H1 (cell line): ENCODE measurements around the gene C1QA. TPM values are rescaled to one million over a fixed set of nuclear protein-coding genes. Genes with fewer than 3 reads are reported as not detected.

Experiments
- BACH1 ChIP-seq: IDR thresholded peaks from 2 replicates; pipeline ENCODE4 v1.6.1; 2012; ENCODE audit warnings: low read length, improper control_type of control experiment
- HDAC2 ChIP-seq, 2 experiments: fragments of 300-600 bp in 1 of 2; sonication (generic) in 1 of 2; IDR thresholded peaks; 2 replicates each; pipeline ENCODE4 v1.6.1; 2011 to 2012; ENCODE audit warnings: low read depth in 2 of 2, low read length in 2 of 2, mild to moderate bottlenecking in 2 of 2, moderate library complexity in 2 of 2, borderline replicate concordance in 1 of 2, inconsistent platforms in 1 of 2
- KDM1A ChIP-seq: fragments of 200-600, 300-600 bp; sonication (generic); IDR thresholded peaks from 2 replicates; pipeline ENCODE4 v1.7.1; 2016; ENCODE audit warnings: mild to moderate bottlenecking, low read length, borderline replicate concordance
- RBBP5 ChIP-seq: IDR thresholded peaks from 2 replicates; pipeline ENCODE4 v1.7.1; 2012; ENCODE audit warnings: low read depth, mild to moderate bottlenecking, inconsistent platforms, low read length, moderate library complexity, borderline replicate concordance
- RFX5 ChIP-seq: IDR thresholded peaks from 2 replicates; pipeline ENCODE4 v1.6.1; 2011; ENCODE audit warnings: low read depth, low read length, improper control_type of control experiment, borderline replicate concordance
- RXRA ChIP-seq: IDR thresholded peaks from 2 replicates; pipeline ENCODE4 v1.6.1; 2011; ENCODE audit warnings: low read depth, mild to moderate bottlenecking, low read length, moderate library complexity; ENCODE audit not compliant: insufficient read depth
- SP1 ChIP-seq: IDR thresholded peaks from 2 replicates; pipeline ENCODE4 v1.6.1; 2011; ENCODE audit warnings: low read depth, low read length
- ZNF274 ChIP-seq: IDR thresholded peaks from 2 replicates; pipeline ENCODE4 v1.7.0; 2012; ENCODE audit warnings: low read length, borderline replicate concordance; ENCODE audit errors: extremely low read depth
- polyA plus RNA-seq, 7 experiments: library from polyadenylated mRNA; depleted of rRNA in 3 of 7; stranded (reverse) in 5 of 7; unstranded in 2 of 7; fragments of >200 nt in 5 of 7; fragments of 200-250 nt in 2 of 7; gene quantifications; 1 replicate in 5 of 7; 2 replicates in 1 of 7; 4 replicates in 1 of 7; pipeline versions ENCODE4 v1.2.1 to v1.2.3, GENCODE V29; 2011 to 2013; ENCODE audit warnings: missing spikeins in 2 of 7, mixed read lengths in 2 of 7
- total RNA-seq: library from RNA; stranded (reverse); fragmentation: NEBNext Ultra II Directional; extraction: Animal tissue kit (Norgen Biotek cat#: 25700); gene quantifications from 2 replicates; pipeline ENCODE4 v1.2.1, GENCODE V29; 2021

Gene C1QA
- total and polyA plus RNA-seq, 2 of the 8 experiments (the other 6 are each of a cell fraction or from before 2014, with no cell fraction given) = not detected

DNA sequence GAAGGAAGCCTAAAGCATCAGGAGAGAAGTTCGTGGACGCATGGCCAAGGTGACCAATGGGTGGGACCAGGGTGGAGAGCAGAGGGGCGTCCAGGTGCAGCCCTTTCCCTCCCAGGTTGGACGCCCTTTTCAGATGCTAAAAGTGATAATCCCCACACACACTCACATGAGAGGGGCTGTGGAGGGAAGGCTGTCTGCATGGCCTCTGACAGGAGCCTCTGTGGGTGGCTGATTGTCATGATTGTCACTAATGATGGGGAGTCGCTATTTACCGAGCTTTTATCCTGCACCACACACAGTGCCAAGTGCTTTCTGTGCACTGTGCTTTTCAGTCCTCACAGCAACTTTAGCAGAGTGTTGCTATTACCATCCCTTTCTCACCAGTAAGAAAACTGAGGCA lies 27.1 kb upstream of the C1QA start (continued):
- TF ChIP-seq HDAC2 (IDR thresholded peaks at IDR 0.05; ENCODE audit: borderline replicate concordance in 1 of 2, low read depth in 2 of 2, low read length in 2 of 2) (no peak), KDM1A (0 out of 2 replicates have a peak, but pooled peaks have one; percentile 37), RBBP5 (no peak), BACH1 (0 out of 2 replicates have a peak, but pooled peaks have one; percentile 15), SP1 (no peak), ZNF274 (no peak), RFX5 (no peak), RXRA (no peak)
